Measurements from ENCODE around the gene CNBD2. TPM values are rescaled to one million over a fixed set of nuclear protein-coding genes. Genes with fewer than 3 reads are reported as not detected.

Gene CNBD2
- polyA plus RNA-seq, 3 donors, result 8.0 to 11.3 (median 9.3) TPM

DNA sequence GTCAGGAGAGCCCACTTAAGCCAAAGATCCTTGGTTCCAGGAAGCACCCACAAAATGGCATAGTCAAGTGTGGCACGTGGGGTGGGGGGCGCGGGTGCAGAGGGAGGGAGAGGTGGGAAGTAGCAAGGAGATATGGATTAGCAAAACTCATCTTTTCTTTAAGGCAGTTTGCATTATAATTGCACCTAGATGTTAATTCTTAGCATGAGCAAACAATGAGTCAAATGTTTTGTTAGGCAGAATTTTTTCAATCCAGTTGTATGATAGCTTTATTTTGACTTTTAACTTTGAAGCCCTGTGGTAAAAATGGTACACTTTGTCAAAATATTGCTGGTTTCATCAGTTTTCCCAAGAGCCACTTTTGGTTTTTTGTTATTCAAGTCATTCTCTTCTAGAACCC lies 29.1 kb upstream of the CNBD2 start:
- H3K4me1 Mint-ChIP-seq, result peaks cover 2% of the 10 kb centered on the region

DNA sequence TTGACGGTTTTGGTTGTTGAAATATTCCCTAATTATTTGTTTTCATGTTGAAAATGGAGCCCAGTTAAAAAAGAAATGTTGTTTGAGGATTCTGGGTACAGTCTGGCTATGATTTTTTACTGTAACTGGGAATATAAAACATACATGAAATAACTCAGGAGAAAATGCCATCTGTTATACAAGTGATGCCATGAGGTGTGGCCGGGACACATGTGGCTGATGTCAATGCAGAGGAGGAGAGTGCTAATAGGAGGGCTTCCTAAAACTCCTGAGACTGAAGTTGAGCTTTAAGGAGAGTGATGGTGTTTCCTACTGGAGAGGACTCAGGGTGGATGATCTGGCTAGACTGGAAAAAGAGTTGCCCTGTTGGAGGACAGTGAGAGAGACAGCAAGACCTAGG lies 26.8 kb upstream of the CNBD2 start:
- peak overlapping the region in 4 of 7 donors; percentile 17 to 80 (median 68) for H3K27ac Mint-ChIP-seq
- no peaks in the 10 kb centered on the region for H3K9me3 ChIP-seq (replicated peaks in 1 of 2; ENCODE audit: control insufficient read depth in 1 of 2, insufficient read depth in 1 of 2, low read length in 2 of 2)
- intact Hi-C loops (cut with micrococcal nuclease), result no loop called here
- peaks cover 9% of the 10 kb centered on the region for H4K20me1 ChIP-seq (ENCODE audit: insufficient read depth, low read length)
- H3K9ac ChIP-seq (ENCODE audit: insufficient read depth, low read length, poor library complexity, severe bottlenecking), result no peak overlapping the region
- no peak overlapping the region for H3K4me3 Mint-ChIP-seq
- H3K4me1 Mint-ChIP-seq, result peaks cover 2% of the 10 kb centered on the region
- H3K36me3 Mint-ChIP-seq, result peaks cover 60 to 88% of the 10 kb centered on the region in 2 donors
- no peak overlapping the region for H2AFZ ChIP-seq (ENCODE audit: insufficient read depth, low read depth, low read length, poor library complexity, severe bottlenecking)
- H3K79me2 ChIP-seq (ENCODE audit: insufficient read depth, low read length), result no peaks in the 10 kb centered on the region
- peaks cover 0 to 1% (median 0%) of the 10 kb centered on the region in 7 donors for H3K9me3 Mint-ChIP-seq
- no peaks in the 10 kb centered on the region for H3K27me3 Mint-ChIP-seq (ENCODE audit: low read depth in 3 of 3)
- TF ChIP-seq, protein P1, sequence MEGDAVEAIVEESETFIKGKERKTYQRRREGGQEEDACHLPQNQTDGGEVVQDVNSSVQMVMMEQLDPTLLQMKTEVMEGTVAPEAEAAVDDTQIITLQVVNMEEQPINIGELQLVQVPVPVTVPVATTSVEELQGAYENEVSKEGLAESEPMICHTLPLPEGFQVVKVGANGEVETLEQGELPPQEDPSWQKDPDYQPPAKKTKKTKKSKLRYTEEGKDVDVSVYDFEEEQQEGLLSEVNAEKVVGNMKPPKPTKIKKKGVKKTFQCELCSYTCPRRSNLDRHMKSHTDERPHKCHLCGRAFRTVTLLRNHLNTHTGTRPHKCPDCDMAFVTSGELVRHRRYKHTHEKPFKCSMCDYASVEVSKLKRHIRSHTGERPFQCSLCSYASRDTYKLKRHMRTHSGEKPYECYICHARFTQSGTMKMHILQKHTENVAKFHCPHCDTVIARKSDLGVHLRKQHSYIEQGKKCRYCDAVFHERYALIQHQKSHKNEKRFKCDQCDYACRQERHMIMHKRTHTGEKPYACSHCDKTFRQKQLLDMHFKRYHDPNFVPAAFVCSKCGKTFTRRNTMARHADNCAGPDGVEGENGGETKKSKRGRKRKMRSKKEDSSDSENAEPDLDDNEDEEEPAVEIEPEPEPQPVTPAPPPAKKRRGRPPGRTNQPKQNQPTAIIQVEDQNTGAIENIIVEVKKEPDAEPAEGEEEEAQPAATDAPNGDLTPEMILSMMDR (IDR thresholded peaks at IDR 0.05), result no peak
- DNase-seq, result no peak
- H3K4me2 ChIP-seq (replicated peaks; ENCODE audit: extremely low read depth, low read length, poor library complexity, severe bottlenecking), result no peak overlapping the region
- H3K36me3 ChIP-seq (replicated peaks in 1 of 2; ENCODE audit: control insufficient read depth in 1 of 2, insufficient read depth in 2 of 2, low read length in 2 of 2), result peaks cover 62 to 90% of the 10 kb centered on the region in 2 donors
- no peaks in the 10 kb centered on the region for H3K27me3 ChIP-seq (ENCODE audit: control insufficient read depth in 2 of 2, insufficient read depth in 2 of 2, low read length in 2 of 2)
- WGBS (ENCODE audit: insufficient coverage), result 100% methylated on average over 2 of the region's 2 CpGs
- H3K4me3 ChIP-seq (replicated peaks in 1 of 3; ENCODE audit: low read depth in 2 of 3, low read length in 3 of 3), result no peak overlapping the region
- no peaks in the 10 kb centered on the region for H3K4me1 ChIP-seq (ENCODE audit: control insufficient read depth in 1 of 2, insufficient read depth in 2 of 2, low read length in 2 of 2)
- no peak overlapping the region for H3K27ac ChIP-seq (ENCODE audit: low read depth in 1 of 2, low read length in 2 of 2)

More for the DNA sequence above, 29.1 kb upstream of the CNBD2 start:
- no peak overlapping the region for H3K4me2 ChIP-seq (replicated peaks; ENCODE audit: extremely low read depth, low read length, poor library complexity, severe bottlenecking)
- DNase-seq, result no peak
- intact Hi-C loops (cut with micrococcal nuclease), result no loop called here
- no peaks in the 10 kb centered on the region for H3K79me2 ChIP-seq (ENCODE audit: insufficient read depth, low read length)
- peaks cover 62 to 91% of the 10 kb centered on the region in 2 donors for H3K36me3 ChIP-seq (replicated peaks in 1 of 2; ENCODE audit: control insufficient read depth in 1 of 2, insufficient read depth in 2 of 2, low read length in 2 of 2)
- peaks cover 0 to 1% (median 0%) of the 10 kb centered on the region in 7 donors for H3K9me3 Mint-ChIP-seq
- H3K4me3 ChIP-seq (replicated peaks in 1 of 3; ENCODE audit: low read depth in 2 of 3, low read length in 3 of 3), result no peak overlapping the region
- H3K9ac ChIP-seq (ENCODE audit: insufficient read depth, low read length, poor library complexity, severe bottlenecking), result no peak overlapping the region
- H3K4me3 Mint-ChIP-seq, result no peak overlapping the region
- H3K27ac ChIP-seq (ENCODE audit: low read depth in 1 of 2, low read length in 2 of 2), result no peak overlapping the region
- H3K36me3 Mint-ChIP-seq, result peaks cover 66 to 89% of the 10 kb centered on the region in 2 donors
- no peak overlapping the region for H3K27ac Mint-ChIP-seq
- no CpG with 5 or more reads among the region's 3 CpGs for WGBS (ENCODE audit: insufficient coverage)
- TF ChIP-seq, protein P1 (IDR thresholded peaks at IDR 0.05), result no peak
- H3K27me3 Mint-ChIP-seq (ENCODE audit: low read depth in 3 of 3), result no peaks in the 10 kb centered on the region
- H3K4me1 ChIP-seq (ENCODE audit: control insufficient read depth in 1 of 2, insufficient read depth in 2 of 2, low read length in 2 of 2), result no peaks in the 10 kb centered on the region
- peaks cover 18% of the 10 kb centered on the region for H4K20me1 ChIP-seq (ENCODE audit: insufficient read depth, low read length)
- no peak overlapping the region for H2AFZ ChIP-seq (ENCODE audit: insufficient read depth, low read depth, low read length, poor library complexity, severe bottlenecking)
- no peaks in the 10 kb centered on the region for H3K27me3 ChIP-seq (ENCODE audit: control insufficient read depth in 2 of 2, insufficient read depth in 2 of 2, low read length in 2 of 2)
- no peaks in the 10 kb centered on the region for H3K9me3 ChIP-seq (replicated peaks in 1 of 2; ENCODE audit: control insufficient read depth in 1 of 2, insufficient read depth in 1 of 2, low read length in 2 of 2)

Measured in CD14-positive monocyte (primary cell).